Measurements from ENCODE around the gene GAREM1. TPM values are rescaled to one million over a fixed set of nuclear protein-coding genes. Genes with fewer than 3 reads are reported as not detected.

Gene GAREM1
- total RNA-seq, 1 donor from 2014 or later, result 11.5 TPM

- Histone ChIP-seq H3K4me1 (no peaks in the 10 kb centered on the region), H3K36me3 (no peaks in the 10 kb centered on the region), H3K27ac (no peak overlapping the region), H3K4me3 (no peak overlapping the region), H3K27me3 (no peaks in the 10 kb centered on the region), H3K9me3 (no peaks in the 10 kb centered on the region)
- ATAC-seq, result no peak
- DNase-seq, result no peak
- intact Hi-C loops (cut with DNase I), result no loop called here
- TF ChIP-seq, protein P1, sequence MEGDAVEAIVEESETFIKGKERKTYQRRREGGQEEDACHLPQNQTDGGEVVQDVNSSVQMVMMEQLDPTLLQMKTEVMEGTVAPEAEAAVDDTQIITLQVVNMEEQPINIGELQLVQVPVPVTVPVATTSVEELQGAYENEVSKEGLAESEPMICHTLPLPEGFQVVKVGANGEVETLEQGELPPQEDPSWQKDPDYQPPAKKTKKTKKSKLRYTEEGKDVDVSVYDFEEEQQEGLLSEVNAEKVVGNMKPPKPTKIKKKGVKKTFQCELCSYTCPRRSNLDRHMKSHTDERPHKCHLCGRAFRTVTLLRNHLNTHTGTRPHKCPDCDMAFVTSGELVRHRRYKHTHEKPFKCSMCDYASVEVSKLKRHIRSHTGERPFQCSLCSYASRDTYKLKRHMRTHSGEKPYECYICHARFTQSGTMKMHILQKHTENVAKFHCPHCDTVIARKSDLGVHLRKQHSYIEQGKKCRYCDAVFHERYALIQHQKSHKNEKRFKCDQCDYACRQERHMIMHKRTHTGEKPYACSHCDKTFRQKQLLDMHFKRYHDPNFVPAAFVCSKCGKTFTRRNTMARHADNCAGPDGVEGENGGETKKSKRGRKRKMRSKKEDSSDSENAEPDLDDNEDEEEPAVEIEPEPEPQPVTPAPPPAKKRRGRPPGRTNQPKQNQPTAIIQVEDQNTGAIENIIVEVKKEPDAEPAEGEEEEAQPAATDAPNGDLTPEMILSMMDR (IDR thresholded peaks at IDR 0.05), result no peak
Observed at GRCh38 chr18:32422978-32423740, 47.5 kb downstream of the GAREM1 start.

- Histone ChIP-seq H3K36me3 (no peaks in the 10 kb centered on the region), H3K9me3 (no peaks in the 10 kb centered on the region), H3K4me1 (no peaks in the 10 kb centered on the region), H3K4me3 (no peak overlapping the region), H3K27ac (no peak overlapping the region), H3K27me3 (no peaks in the 10 kb centered on the region)
- ATAC-seq (no peak), DNase-seq (no peak)
- intact Hi-C loops (cut with DNase I), result no loop called here
- TF ChIP-seq, protein P1 (IDR thresholded peaks at IDR 0.05), result no peak
Observed at GRCh38 chr18:32422201-32422600, 48.5 kb downstream of the GAREM1 start.

- Histone ChIP-seq H3K36me3 (no peaks in the 10 kb centered on the region), H3K27ac (no peak overlapping the region), H3K27me3 (no peaks in the 10 kb centered on the region), H3K4me3 (no peak overlapping the region), H3K9me3 (no peaks in the 10 kb centered on the region), H3K4me1 (no peaks in the 10 kb centered on the region)
- TF ChIP-seq, protein P1 (IDR thresholded peaks at IDR 0.05), result no peak
- ATAC-seq (no peak), DNase-seq (no peak)
- intact Hi-C loops (cut with DNase I), result no loop called here
Observed at GRCh38 chr18:32420084-32420750, 50.5 kb downstream of the GAREM1 start.

DNA sequence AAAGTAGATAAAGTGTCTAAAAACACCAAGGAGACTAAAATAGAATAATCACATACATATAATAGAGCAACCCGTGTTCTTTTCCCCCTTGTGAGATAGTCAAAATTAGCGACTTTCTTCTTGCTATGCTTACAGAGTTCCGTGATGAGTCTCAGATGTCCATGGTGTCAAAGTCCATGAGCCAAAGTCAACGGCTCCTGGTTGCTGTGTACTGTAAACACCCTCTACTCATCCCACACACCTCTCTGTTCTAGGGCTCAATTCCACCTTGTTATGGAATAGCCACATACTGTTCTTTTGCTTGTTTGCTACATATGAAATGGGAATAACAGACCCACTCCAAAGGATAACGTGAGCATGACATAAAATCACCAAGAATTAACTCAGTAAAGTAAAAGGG lies 52.5 kb downstream of the GAREM1 start:
- TF ChIP-seq, protein P1 (IDR thresholded peaks at IDR 0.05), result no peak
- intact Hi-C loops (cut with DNase I), result no loop called here
- Histone ChIP-seq H3K4me1 (no peaks in the 10 kb centered on the region), H3K27me3 (no peaks in the 10 kb centered on the region), H3K27ac (no peak overlapping the region), H3K9me3 (no peaks in the 10 kb centered on the region), H3K36me3 (no peaks in the 10 kb centered on the region), H3K4me3 (no peak overlapping the region)
- DNase-seq (no peak), ATAC-seq (no peak)

- Histone ChIP-seq H3K36me3 (no peaks in the 10 kb centered on the region), H3K27me3 (no peaks in the 10 kb centered on the region), H3K9me3 (no peaks in the 10 kb centered on the region), H3K27ac (no peak overlapping the region), H3K4me3 (no peak overlapping the region), H3K4me1 (no peaks in the 10 kb centered on the region)
- no peak for DNase-seq
- no peak for ATAC-seq
- TF ChIP-seq, protein P1 (IDR thresholded peaks at IDR 0.05), result no peak
- intact Hi-C loops (cut with DNase I), result no loop called here
Observed at GRCh38 chr18:32405588-32405987, 65.1 kb downstream of the GAREM1 start.

All from upper lobe of right lung (tissue), 1 donor.